Fibroblast of lung (primary cell): ENCODE results near the gene PLEKHM2. TPM values are rescaled to one million over a fixed set of nuclear protein-coding genes. Genes with fewer than 3 reads are reported as not detected.

Experiments used
- DNase-seq, 2 donors: peaks; one replicate each; pipeline versions ENCODE4 v3.0.0 to v3.0.0-alpha.2; 2010; ENCODE audit warnings: low read depth in 2 of 2
- H2AFZ ChIP-seq: 2 replicates; pipeline ENCODE4 v1.5.1; 2012; ENCODE audit warnings: low read length, control low read depth, inconsistent platforms
- H3K27ac ChIP-seq: 2 replicates; pipeline ENCODE4 v1.5.1; 2011; ENCODE audit warnings: low read length, control low read depth; ENCODE audit not compliant: insufficient read depth
- H3K27me3 ChIP-seq: 2 replicates; pipeline ENCODE4 v1.5.1; 2011; ENCODE audit warnings: mild to moderate bottlenecking, low read length; ENCODE audit not compliant: control insufficient read depth, insufficient read depth
- H3K36me3 ChIP-seq: 2 replicates; pipeline ENCODE4 v1.5.1; 2011; ENCODE audit warnings: low read length; ENCODE audit not compliant: control insufficient read depth, insufficient read depth
- H3K4me1 ChIP-seq: 2 replicates; pipeline ENCODE4 v1.5.1; 2011; ENCODE audit warnings: low read length; ENCODE audit not compliant: control insufficient read depth, insufficient read depth; ENCODE audit errors: extremely low read depth
- H3K4me2 ChIP-seq: 2 replicates; pipeline ENCODE4 v1.5.1; 2011; ENCODE audit warnings: low read length, control low read depth; ENCODE audit not compliant: insufficient read depth; ENCODE audit errors: extremely low read depth
- H3K4me3 ChIP-seq, 4 experiments: fragments of 200-600 bp in 1 of 4; sonication (generic) in 1 of 4; replicated peaks in 1 of 4; 2 replicates each; pipeline ENCODE4 v1.5.1; 2011 to 2016; ENCODE audit warnings: low read length in 4 of 4, low read depth in 3 of 4, mild to moderate bottlenecking in 3 of 4, control low read depth in 2 of 4, inconsistent platforms in 1 of 4, mixed read lengths in 1 of 4; ENCODE audit not compliant: insufficient read depth in 1 of 4; ENCODE audit errors: control extremely low read depth in 1 of 4
- H3K79me2 ChIP-seq: 2 replicates; pipeline ENCODE4 v1.5.1; 2012; ENCODE audit warnings: mild to moderate bottlenecking, low read length, inconsistent platforms; ENCODE audit not compliant: control insufficient read depth, insufficient read depth
- H3K9ac ChIP-seq: 2 replicates; pipeline ENCODE4 v1.5.1; 2011; ENCODE audit warnings: mild to moderate bottlenecking, low read length, control low read depth; ENCODE audit not compliant: insufficient read depth
- H3K9me3 ChIP-seq: 2 replicates; pipeline ENCODE4 v1.5.1; 2012; ENCODE audit warnings: low read depth, low read length; ENCODE audit not compliant: control insufficient read depth, insufficient read depth
- H4K20me1 ChIP-seq: 2 replicates; pipeline ENCODE4 v1.5.1; 2011; ENCODE audit warnings: low read length; ENCODE audit not compliant: control insufficient read depth, insufficient read depth; ENCODE audit errors: extremely low read depth
- CTCF ChIP-seq, 2 donors: IDR thresholded peaks in 1 of 2; conservative IDR thresholded peaks in 1 of 2; 1 replicate in 1 of 2; 2 replicates in 1 of 2; pipeline ENCODE4 v1.5.1; 2011 to 2012; ENCODE audit warnings: low read length in 2 of 2, control low read depth in 1 of 2, inconsistent platforms in 1 of 2, low read depth in 1 of 2, mild to moderate bottlenecking in 1 of 2
- EZH2 ChIP-seq: IDR thresholded peaks from 2 replicates; pipeline ENCODE4 v1.5.1; 2012; ENCODE audit warnings: low read length, control low read depth, mild to moderate bottlenecking; ENCODE audit errors: missing control alignments
- polyA plus RNA-seq, 2 donors: library from polyadenylated mRNA; depleted of rRNA in 1 of 2; stranded (reverse) in 1 of 2; unstranded in 1 of 2; fragments of >200 nt; gene quantifications; 2 replicates each; pipeline ENCODE4 v1.2.1, GENCODE V29; 2011 to 2012; ENCODE audit warnings: missing spikeins in 1 of 2
- total RNA-seq: library from RNA; depleted of rRNA; stranded (reverse); fragments of >200 nt; gene quantifications from 2 replicates; pipeline ENCODE4 v1.2.1, GENCODE V29; 2014

PLEKHM2 gene
- total and polyA plus RNA-seq, 2 donors (not counting 1 experiment from before 2014, with no cell fraction given): 27.3 to 94.6 TPM

- Histone ChIP-seq H2AFZ (no peak overlapping the region), H3K36me3 (peaks cover 41% of the 10 kb centered on the region), H3K9me3 (no peaks in the 10 kb centered on the region), H3K4me3 (no peak overlapping the region), H3K27me3 (no peaks in the 10 kb centered on the region), H3K9ac (no peak overlapping the region), H3K4me2 (no peak overlapping the region), H3K27ac (no peak overlapping the region), H4K20me1 (no peaks in the 10 kb centered on the region), H3K79me2 (no peaks in the 10 kb centered on the region), H3K4me1 (no peaks in the 10 kb centered on the region)
- TF ChIP-seq CTCF (conservative IDR thresholded peaks at IDR 0.05 in 1 of 2, IDR thresholded peaks at IDR 0.05 in 1 of 2; ENCODE audit: low read depth in 1 of 2, low read length in 2 of 2) (no peak), EZH2 (no peak)
- DNase-seq: no peak
Observed at GRCh38 chr1:15733726-15734226, 49.7 kb downstream of the PLEKHM2 start.

- no peak overlapping the region for H3K9ac ChIP-seq
- no peaks in the 10 kb centered on the region for H3K79me2 ChIP-seq
- no peak for DNase-seq
- no peaks in the 10 kb centered on the region for H3K4me1 ChIP-seq
- H3K4me2 ChIP-seq: no peak overlapping the region
- H3K4me3 ChIP-seq: no peak overlapping the region
- H3K27ac ChIP-seq: no peak overlapping the region
- H2AFZ ChIP-seq: no peak overlapping the region
- no peaks in the 10 kb centered on the region for H3K9me3 ChIP-seq
- no peaks in the 10 kb centered on the region for H3K27me3 ChIP-seq
- no peaks in the 10 kb centered on the region for H4K20me1 ChIP-seq
- peaks cover 36% of the 10 kb centered on the region for H3K36me3 ChIP-seq
- TF ChIP-seq EZH2 (no peak), CTCF (conservative IDR thresholded peaks at IDR 0.05 in 1 of 2, IDR thresholded peaks at IDR 0.05 in 1 of 2; ENCODE audit: low read depth in 1 of 2, low read length in 2 of 2) (no peak)
Observed at GRCh38 chr1:15734296-15734695, 50.2 kb downstream of the PLEKHM2 start.

- Histone ChIP-seq H4K20me1 (no peaks in the 10 kb centered on the region), H3K4me2 (no peak overlapping the region), H2AFZ (no peak overlapping the region), H3K4me1 (no peaks in the 10 kb centered on the region), H3K9ac (no peak overlapping the region), H3K36me3 (peaks cover 32% of the 10 kb centered on the region), H3K27ac (no peak overlapping the region), H3K4me3 (no peak overlapping the region), H3K79me2 (no peaks in the 10 kb centered on the region), H3K9me3 (no peaks in the 10 kb centered on the region), H3K27me3 (no peaks in the 10 kb centered on the region)
- TF ChIP-seq CTCF (conservative IDR thresholded peaks at IDR 0.05 in 1 of 2, IDR thresholded peaks at IDR 0.05 in 1 of 2; ENCODE audit: low read depth in 1 of 2, low read length in 2 of 2): no peak
- no peak for TF ChIP-seq EZH2
- no peak for DNase-seq
Observed at GRCh38 chr1:15734901-15735300, 50.8 kb downstream of the PLEKHM2 start.
